HG03045 (cell line): Measurements from ENCODE around the gene MTOR.

ENCODE experiments used
- ATAC-seq: cut with Tn5 transposase; IDR thresholded peaks from one replicate; pipeline ENCODE4 v1.9.1; 2021; ENCODE audit warnings: mild to moderate bottlenecking, moderate library complexity; ENCODE audit not compliant: unreplicated experiment

MTOR gene

GRCh38 chr1:11227106-11228077, 35.0 kb downstream of the MTOR start:
- peak; percentile 73 for ATAC-seq

GRCh38 chr1:11216074-11216473, 46.3 kb downstream of the MTOR start:
- no peak for ATAC-seq

- ATAC-seq = no peak
These were observed 46.9 kb downstream of the MTOR start for GRCh38 chr1:11215381-11216005.

GRCh38 chr1:11214698-11215380, 47.5 kb downstream of the MTOR start:
- no peak for ATAC-seq

- no peak for ATAC-seq
These were observed 50.3 kb downstream of the MTOR start for GRCh38 chr1:11211925-11212587.

- ATAC-seq = no peak
These were observed 50.9 kb downstream of the MTOR start for GRCh38 chr1:11211461-11211860.

- no peak for ATAC-seq
These were observed 54.3 kb downstream of the MTOR start for GRCh38 chr1:11207898-11208611.

GRCh38 chr1:11204396-11205190, 57.8 kb downstream of the MTOR start:
- no peak for ATAC-seq

- ATAC-seq = no peak
These were observed 63.3 kb downstream of the MTOR start for GRCh38 chr1:11198851-11199594.

GRCh38 chr1:11198257-11198656, 64.1 kb downstream of the MTOR start:
- no peak for ATAC-seq

GRCh38 chr1:11197359-11197758, 65.0 kb downstream of the MTOR start:
- no peak for ATAC-seq

- no peak for ATAC-seq
These were observed 65.4 kb downstream of the MTOR start for GRCh38 chr1:11196945-11197344.

GRCh38 chr1:11194407-11195176, 67.8 kb downstream of the MTOR start:
- no peak for ATAC-seq

GRCh38 chr1:11193376-11193775, 69.0 kb downstream of the MTOR start:
- no peak for ATAC-seq

GRCh38 chr1:11188858-11189451, 73.4 kb downstream of the MTOR start, which contains the start of gene ANGPTL7:
TSS of gene ANGPTL7 (plus strand) at chr1:11189355. CDS start at chr1:11189580, 225 bp downstream.
- ATAC-seq = no peak

- ATAC-seq = no peak
These were observed 74.0 kb downstream of the MTOR start for GRCh38 chr1:11188381-11188780.

GRCh38 chr1:11187931-11188330, 74.4 kb downstream of the MTOR start:
- no peak for ATAC-seq

- no peak for ATAC-seq
These were observed 74.9 kb downstream of the MTOR start for GRCh38 chr1:11187494-11187893.
